Cardiac septum (tissue), 1 donor: ENCODE measurements around the gene SPATA19. TPM values are rescaled to one million over a fixed set of nuclear protein-coding genes. Genes with fewer than 3 reads are reported as not detected.

ENCODE experiments used
- DNase-seq: peaks from one replicate; pipeline ENCODE4 v3.0.0-alpha.2; 2020; ENCODE audit warnings: low spot score
- intact Hi-C: fragments of 100-400 bp; cut with DNase I; formaldehyde crosslinking; loops from one replicate; pipeline ENCODE4 v1.14.0; 2022
- total RNA-seq: library from RNA; stranded (reverse); fragmentation: NEBNext Ultra II Directional; extraction: Animal tissue kit (Norgen Biotek cat#: 25700); gene quantifications from one replicate; pipeline ENCODE4 v1.2.1, GENCODE V29; 2021
- donor health status: DM: no; HTN: no; CAD: no.

The SPATA19 gene
- total RNA-seq, 1 donor from 2014 or later: not detected

DNA sequence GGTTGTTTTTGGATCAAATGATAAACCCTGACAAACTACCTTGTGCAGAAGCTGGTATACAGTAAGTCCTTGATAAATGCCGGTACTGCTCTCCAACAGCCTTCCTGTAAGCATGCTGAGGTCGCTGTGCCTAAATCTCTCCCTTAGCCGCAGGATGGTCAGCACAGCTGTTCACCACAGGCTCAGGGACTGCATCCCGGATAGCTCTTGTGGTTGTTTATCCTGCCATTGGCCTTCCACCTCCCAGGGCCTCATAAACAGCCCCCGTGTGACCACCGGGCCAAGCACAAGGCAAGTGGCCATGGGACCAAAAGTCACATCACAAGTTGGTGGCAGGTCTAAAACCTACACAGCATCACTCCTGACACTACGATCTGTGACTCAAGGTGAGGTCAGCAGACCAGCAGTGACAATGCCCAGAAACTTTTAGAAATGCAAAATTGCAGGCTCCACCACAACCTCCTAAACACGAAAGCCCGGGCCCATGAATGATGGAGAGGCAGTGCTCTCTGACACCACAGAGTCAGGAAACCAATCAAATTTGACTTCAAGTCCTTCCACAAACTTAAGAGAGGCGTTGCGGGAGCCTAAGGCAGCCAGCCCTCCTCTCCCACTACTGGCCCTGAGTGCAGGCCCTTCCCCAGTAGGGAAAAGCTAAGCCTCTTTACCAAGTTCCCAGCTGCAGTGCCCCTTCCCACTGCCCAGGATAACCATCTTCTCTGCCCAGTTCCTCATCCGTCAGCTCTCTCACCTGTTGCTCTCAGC lies 3.9 kb downstream of the SPATA19 start:
- no peak for DNase-seq
- intact Hi-C loops: no loop called here

GRCh38 chr11:133840479-133840941 lies 4.8 kb downstream of the SPATA19 start:
- intact Hi-C loops: no loop called here
- no peak for DNase-seq

DNA sequence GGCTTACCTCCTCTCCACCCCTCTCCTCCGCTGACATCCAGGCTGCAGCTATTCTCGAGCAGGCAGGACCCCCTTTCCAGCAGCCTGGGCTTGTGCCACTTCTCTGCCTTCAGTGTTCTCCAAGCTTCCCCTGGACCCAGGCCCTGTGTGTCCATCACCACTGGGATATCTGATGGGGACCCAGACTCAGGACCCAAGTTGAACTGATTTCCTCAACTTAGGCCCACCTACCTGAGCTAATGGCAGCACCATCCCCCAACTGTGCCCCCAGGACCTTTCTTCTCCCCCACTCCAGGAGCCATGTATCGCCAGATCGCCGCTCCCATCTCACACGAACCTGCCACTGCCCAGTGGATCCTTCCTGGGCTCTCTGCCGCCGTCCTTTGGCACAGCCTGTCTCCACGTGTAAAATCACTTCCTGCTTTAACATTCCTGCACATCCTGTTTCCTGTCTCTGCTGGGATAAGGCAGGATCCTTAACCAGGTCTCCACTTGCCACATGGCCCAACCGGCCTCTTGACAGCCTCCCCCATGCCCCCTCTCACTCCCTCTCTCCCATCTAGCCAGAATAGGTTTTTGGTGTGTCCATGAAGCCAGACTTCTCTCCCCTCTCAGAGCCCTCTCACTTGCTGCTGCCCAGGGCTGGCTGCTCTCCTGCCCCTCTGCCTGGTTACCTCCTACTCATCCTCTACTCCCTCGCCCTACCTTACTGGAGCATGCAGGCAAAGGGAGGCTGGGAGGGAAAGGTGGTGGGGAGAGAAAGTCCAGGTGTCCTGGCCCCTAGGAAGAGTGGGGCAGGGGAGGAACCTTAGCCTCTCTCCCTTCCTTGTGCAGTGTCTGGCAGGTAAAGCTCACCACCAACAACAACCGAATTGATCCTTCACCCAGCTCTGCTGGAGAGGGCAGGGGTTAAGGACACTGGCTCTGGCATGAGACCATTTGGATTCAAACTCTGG lies 9.4 kb downstream of the SPATA19 start:
- intact Hi-C loops: loop anchor here (2.0 kb wide), 1 partner anchor 757 kb away; no protein-coding TSS in a partner anchor
- peak; percentile 63 for DNase-seq

- peak; percentile 61 for DNase-seq
Measured at GRCh38 chr11:133834682-133835592, 10.4 kb downstream of the SPATA19 start.

GRCh38 chr11:133833898-133834681 lies 11.2 kb downstream of the SPATA19 start:
- intact Hi-C loops: loop anchor here (2.0 kb wide), 1 partner anchor 755 kb away; no protein-coding TSS in a partner anchor
- DNase-seq: peak; percentile 35

More at GRCh38 chr11:133834682-133835592, 10.4 kb downstream of the SPATA19 start:
- intact Hi-C loops: loop anchor here (2.0 kb wide), 1 partner anchor 756 kb away; no protein-coding TSS in a partner anchor

- peak; percentile 63 for DNase-seq
- intact Hi-C loops: no loop called here
Measured at GRCh38 chr11:133832991-133833897, 12.1 kb downstream of the SPATA19 start.

- intact Hi-C loops: no loop called here
- peak; percentile 66 for DNase-seq
Measured at GRCh38 chr11:133832096-133832990, 13.0 kb downstream of the SPATA19 start.

GRCh38 chr11:133830931-133831907 lies 14.1 kb downstream of the SPATA19 start:
- peak; percentile 50 for DNase-seq
- intact Hi-C loops: no loop called here

DNA sequence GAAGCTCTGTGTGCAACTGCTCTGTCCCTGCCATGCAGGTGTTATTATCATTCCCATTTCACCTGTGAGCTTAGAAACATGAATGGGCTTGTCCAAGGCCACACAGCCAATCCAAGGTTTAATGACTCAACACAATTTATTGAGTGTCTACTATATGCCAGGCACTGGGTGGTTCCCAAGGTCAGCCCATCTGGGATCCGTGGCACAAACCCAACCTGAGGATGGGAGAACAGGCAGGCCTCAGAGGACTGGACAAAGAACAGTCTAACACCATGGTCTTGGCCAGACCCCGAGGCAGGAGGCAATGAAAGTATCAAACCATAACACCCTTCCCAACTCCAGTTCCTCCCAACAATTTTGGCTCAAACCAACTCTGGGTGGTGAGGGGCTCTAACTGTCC lies 15.7 kb downstream of the SPATA19 start:
- no peak for DNase-seq
- intact Hi-C loops: no loop called here

GRCh38 chr11:133828871-133829270 lies 16.4 kb downstream of the SPATA19 start:
- intact Hi-C loops: no loop called here
- DNase-seq: no peak

DNA sequence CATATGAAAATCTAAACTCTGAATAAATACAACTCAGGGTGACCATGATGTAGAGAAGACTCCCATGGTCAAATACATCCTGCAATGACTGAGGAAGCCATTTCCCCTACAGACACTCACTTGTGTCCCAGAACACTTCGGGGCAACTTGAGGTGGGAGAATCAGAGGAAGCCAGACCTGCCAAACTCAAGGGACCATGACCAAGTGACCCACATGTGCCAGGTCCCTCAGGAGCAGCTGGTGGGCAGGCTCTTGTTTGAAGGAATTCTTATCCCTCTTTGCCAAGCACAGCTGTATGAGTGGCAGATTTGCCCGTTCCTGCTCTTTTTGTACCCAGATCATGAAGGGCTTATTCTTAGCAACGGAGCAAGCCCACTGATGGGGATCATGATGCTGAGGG lies 17.8 kb downstream of the SPATA19 start:
- DNase-seq: peak; percentile 41
- intact Hi-C loops: no loop called here

GRCh38 chr11:133826866-133827265 lies 18.4 kb downstream of the SPATA19 start:
- intact Hi-C loops: no loop called here
- DNase-seq: peak; percentile 24

- intact Hi-C loops: no loop called here
- DNase-seq: peak; percentile 36
Measured at GRCh38 chr11:133825666-133826065, 19.6 kb downstream of the SPATA19 start.

DNA sequence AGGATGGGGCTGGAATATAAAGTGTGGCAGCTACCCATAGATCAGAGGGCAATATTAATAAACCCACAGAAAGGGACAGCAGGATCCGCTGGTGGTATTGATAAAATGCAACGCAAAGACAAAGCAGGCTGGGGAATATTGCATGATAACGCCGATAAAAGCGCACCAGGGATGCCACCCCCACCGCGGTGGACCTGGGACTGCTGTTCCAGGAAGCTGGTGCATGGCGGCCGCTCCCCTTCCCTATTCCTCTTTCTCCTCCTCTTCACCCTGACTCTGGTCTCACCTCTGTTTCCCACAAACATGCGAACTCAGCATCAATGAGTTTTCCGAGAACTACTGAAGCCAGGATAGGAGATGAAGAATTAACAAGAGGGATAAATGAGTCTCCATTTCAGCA lies 20.2 kb downstream of the SPATA19 start:
- DNase-seq: peak; percentile 49
- intact Hi-C loops: no loop called here

- intact Hi-C loops: loop anchor here (5.0 kb wide), 1 partner anchor 662 kb away; no protein-coding TSS in a partner anchor
- peak; percentile 47 for DNase-seq
Measured at GRCh38 chr11:133824593-133824992, 20.7 kb downstream of the SPATA19 start.
